ENCODE data around the gene PSMA5.

The PSMA5 gene

DNA sequence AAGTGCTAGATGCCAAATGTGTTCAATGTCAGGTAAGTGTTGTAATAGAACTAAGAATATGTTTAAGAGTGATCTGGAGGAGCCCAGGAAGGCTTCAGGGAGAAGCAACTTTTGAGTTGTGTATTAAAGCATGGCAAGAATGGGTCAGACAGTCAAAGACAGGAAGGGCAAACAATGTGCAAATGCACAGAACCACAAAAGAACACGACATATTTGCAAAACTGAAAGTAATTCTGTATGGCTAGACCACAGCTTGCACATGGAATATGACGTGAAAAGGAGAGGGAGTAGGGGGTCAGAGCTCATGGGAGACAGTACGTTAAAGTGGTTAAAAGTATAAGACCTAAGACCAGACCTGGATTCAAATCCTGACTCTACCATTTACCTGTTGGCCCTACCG is 21.4 kb downstream of the PSMA5 start:
- TF ChIP-seq, protein P1, sequence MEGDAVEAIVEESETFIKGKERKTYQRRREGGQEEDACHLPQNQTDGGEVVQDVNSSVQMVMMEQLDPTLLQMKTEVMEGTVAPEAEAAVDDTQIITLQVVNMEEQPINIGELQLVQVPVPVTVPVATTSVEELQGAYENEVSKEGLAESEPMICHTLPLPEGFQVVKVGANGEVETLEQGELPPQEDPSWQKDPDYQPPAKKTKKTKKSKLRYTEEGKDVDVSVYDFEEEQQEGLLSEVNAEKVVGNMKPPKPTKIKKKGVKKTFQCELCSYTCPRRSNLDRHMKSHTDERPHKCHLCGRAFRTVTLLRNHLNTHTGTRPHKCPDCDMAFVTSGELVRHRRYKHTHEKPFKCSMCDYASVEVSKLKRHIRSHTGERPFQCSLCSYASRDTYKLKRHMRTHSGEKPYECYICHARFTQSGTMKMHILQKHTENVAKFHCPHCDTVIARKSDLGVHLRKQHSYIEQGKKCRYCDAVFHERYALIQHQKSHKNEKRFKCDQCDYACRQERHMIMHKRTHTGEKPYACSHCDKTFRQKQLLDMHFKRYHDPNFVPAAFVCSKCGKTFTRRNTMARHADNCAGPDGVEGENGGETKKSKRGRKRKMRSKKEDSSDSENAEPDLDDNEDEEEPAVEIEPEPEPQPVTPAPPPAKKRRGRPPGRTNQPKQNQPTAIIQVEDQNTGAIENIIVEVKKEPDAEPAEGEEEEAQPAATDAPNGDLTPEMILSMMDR (IDR thresholded peaks at IDR 0.05; ENCODE audit: low read depth, low read length, missing control alignments), result no peak
- in situ Hi-C loops (cut with HindIII; ENCODE audit: low sequenced_read_pairs), result loop anchor here (10.0 kb wide), 2 partner anchors 130 to 190 kb away; partner anchors contain the start of gene SARS1
- H3K4me3 ChIP-seq (ENCODE audit: low read depth, low read length), result no peak overlapping the region
- DNase-seq (ENCODE audit: low read depth), result no peak

DNA sequence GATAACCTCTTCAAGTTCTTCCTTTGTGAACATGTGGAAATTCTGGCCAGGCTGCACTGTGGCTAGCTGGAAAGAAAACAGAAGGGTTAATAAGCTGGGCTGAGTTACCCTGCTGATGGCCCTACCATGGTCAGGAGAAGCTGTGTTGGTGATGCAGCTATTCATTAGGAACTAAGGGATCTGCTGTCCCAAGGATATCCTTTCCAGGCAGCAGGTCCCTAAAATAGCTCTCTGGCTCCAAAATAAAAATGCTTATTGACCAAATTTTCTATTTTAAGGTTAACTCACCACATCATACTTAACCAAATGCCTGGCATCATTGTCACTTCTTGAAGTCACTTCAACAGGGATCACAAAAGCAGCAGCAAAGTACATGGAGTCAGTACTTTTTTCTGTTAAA is 24.2 kb downstream of the PSMA5 start:
- no peak for DNase-seq (ENCODE audit: low read depth)
- TF ChIP-seq, protein P1 (IDR thresholded peaks at IDR 0.05; ENCODE audit: low read depth, low read length, missing control alignments), result no peak
- in situ Hi-C loops (cut with HindIII; ENCODE audit: low sequenced_read_pairs), result loop anchor here (10.0 kb wide), 2 partner anchors 127 to 187 kb away; partner anchors contain the start of gene SARS1
- H3K4me3 ChIP-seq (ENCODE audit: low read depth, low read length), result no peak overlapping the region

GRCh38 chr1:109400035-109400655 is 26.1 kb downstream of the PSMA5 start:
- in situ Hi-C loops (cut with HindIII; ENCODE audit: low sequenced_read_pairs), result loop anchor here (10.0 kb wide), 2 partner anchors 125 to 185 kb away; partner anchors contain the start of gene SARS1
- TF ChIP-seq, protein P1 (IDR thresholded peaks at IDR 0.05; ENCODE audit: low read depth, low read length, missing control alignments), result no peak
- no peak overlapping the region for H3K4me3 ChIP-seq (ENCODE audit: low read depth, low read length)
- no peak for DNase-seq (ENCODE audit: low read depth)

DNA sequence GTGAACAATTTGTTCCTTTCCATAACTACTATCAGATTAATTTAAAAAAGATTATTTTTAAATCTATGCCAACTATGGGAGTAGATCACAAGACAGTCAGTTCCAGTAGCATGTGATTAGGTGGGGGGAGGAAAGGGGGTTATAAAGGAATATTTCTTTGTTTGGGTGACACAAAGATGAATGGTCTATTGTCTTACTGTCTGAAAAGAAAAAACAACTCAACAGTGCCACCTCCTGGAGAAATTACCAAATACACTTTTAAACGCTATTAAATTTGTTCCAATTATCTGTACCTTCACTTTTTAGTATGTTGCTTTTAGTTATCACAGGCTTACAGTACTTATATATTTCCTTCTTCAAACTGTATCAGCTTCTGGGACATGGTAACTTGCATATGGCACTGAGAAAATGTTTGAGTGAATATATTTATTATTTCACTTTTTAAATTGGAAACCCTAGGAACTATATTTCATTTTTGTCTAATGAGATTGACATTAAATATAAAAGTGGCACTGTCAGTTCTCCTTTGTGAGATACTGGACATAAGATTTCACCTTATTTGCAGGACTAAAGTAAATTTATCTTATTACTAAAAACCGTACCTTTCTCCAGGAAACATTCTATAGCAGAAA is 26.8 kb downstream of the PSMA5 start:
- DNase-seq (ENCODE audit: low read depth), result peak; percentile 59
- in situ Hi-C loops (cut with HindIII; ENCODE audit: low sequenced_read_pairs), result no loop called here

GRCh38 chr1:109398343-109399225 is 27.7 kb downstream of the PSMA5 start:
- DNase-seq (ENCODE audit: low read depth), result no peak
- in situ Hi-C loops (cut with HindIII; ENCODE audit: low sequenced_read_pairs), result no loop called here
- TF ChIP-seq, protein P1 (IDR thresholded peaks at IDR 0.05; ENCODE audit: low read depth, low read length, missing control alignments), result no peak
- peak overlapping the region; percentile 49 for H3K4me3 ChIP-seq (ENCODE audit: low read depth, low read length)

More for the DNA sequence above, 26.8 kb downstream of the PSMA5 start:
- H3K4me3 ChIP-seq (ENCODE audit: low read depth, low read length), result no peak overlapping the region
- TF ChIP-seq, protein P1 (IDR thresholded peaks at IDR 0.05; ENCODE audit: low read depth, low read length, missing control alignments), result peak; percentile 15

Measured in astrocyte of the cerebellum (primary cell).